Measurements from ENCODE around the gene PTPN21.

DNA sequence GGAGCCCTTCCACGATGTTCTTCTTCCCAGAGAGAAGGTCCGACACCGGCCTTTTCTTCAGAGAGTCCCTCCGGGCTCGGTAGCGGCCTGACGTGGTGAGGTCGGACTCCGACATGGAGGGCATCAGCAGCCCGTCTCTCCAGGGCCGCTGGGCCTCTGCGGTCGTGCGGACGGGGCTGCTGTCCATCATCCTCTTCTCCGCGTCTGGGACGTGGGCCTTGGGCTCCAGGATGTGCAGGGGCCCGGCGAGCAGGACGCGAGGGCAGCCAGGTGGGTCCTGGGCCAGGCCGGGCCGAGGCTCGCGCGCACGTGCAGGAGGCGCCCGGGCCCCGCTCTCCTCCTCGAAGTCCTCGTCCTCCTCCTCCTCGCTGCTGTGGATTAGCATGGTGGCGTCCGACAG is 75.9 kb downstream of the PTPN21 start:
- TF ChIP-seq POLR2AphosphoS5 (IDR thresholded peaks at IDR 0.05; ENCODE audit: low read depth): no peak
- TF ChIP-seq, protein P1, sequence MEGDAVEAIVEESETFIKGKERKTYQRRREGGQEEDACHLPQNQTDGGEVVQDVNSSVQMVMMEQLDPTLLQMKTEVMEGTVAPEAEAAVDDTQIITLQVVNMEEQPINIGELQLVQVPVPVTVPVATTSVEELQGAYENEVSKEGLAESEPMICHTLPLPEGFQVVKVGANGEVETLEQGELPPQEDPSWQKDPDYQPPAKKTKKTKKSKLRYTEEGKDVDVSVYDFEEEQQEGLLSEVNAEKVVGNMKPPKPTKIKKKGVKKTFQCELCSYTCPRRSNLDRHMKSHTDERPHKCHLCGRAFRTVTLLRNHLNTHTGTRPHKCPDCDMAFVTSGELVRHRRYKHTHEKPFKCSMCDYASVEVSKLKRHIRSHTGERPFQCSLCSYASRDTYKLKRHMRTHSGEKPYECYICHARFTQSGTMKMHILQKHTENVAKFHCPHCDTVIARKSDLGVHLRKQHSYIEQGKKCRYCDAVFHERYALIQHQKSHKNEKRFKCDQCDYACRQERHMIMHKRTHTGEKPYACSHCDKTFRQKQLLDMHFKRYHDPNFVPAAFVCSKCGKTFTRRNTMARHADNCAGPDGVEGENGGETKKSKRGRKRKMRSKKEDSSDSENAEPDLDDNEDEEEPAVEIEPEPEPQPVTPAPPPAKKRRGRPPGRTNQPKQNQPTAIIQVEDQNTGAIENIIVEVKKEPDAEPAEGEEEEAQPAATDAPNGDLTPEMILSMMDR (IDR thresholded peaks at IDR 0.05; ENCODE audit: insufficient read depth, low read length): no peak
- TF ChIP-seq GABPA (IDR thresholded peaks at IDR 0.05; ENCODE audit: low read depth): no peak
- TF ChIP-seq, protein P2, sequence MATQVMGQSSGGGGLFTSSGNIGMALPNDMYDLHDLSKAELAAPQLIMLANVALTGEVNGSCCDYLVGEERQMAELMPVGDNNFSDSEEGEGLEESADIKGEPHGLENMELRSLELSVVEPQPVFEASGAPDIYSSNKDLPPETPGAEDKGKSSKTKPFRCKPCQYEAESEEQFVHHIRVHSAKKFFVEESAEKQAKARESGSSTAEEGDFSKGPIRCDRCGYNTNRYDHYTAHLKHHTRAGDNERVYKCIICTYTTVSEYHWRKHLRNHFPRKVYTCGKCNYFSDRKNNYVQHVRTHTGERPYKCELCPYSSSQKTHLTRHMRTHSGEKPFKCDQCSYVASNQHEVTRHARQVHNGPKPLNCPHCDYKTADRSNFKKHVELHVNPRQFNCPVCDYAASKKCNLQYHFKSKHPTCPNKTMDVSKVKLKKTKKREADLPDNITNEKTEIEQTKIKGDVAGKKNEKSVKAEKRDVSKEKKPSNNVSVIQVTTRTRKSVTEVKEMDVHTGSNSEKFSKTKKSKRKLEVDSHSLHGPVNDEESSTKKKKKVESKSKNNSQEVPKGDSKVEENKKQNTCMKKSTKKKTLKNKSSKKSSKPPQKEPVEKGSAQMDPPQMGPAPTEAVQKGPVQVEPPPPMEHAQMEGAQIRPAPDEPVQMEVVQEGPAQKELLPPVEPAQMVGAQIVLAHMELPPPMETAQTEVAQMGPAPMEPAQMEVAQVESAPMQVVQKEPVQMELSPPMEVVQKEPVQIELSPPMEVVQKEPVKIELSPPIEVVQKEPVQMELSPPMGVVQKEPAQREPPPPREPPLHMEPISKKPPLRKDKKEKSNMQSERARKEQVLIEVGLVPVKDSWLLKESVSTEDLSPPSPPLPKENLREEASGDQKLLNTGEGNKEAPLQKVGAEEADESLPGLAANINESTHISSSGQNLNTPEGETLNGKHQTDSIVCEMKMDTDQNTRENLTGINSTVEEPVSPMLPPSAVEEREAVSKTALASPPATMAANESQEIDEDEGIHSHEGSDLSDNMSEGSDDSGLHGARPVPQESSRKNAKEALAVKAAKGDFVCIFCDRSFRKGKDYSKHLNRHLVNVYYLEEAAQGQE (IDR thresholded peaks at IDR 0.05; ENCODE audit: insufficient replicate concordance, low read depth): no peak

All from HL-60 (cell line).